Dendritic cell treated with granulocyte-macrophage colony-stimulating factor and Interleukin-4, amounts not matched to agents 40 ng/mL and 50 ng/mL, for 4 days (primary cell): ENCODE measurements around the gene AFF3.

Experiments used
- H3K27ac Mint-ChIP-seq: one replicate; pipeline ENCODE4 v1.8.0; 2022; ENCODE audit warnings: mild to moderate bottlenecking, mixed read lengths
- H3K27me3 Mint-ChIP-seq: one replicate; pipeline ENCODE4 v1.8.0; 2022; ENCODE audit warnings: mild to moderate bottlenecking, mixed read lengths
- H3K36me3 Mint-ChIP-seq: one replicate; pipeline ENCODE4 v1.8.0; 2022; ENCODE audit warnings: low read depth, mixed read lengths
- H3K4me1 Mint-ChIP-seq: one replicate; pipeline ENCODE4 v1.8.0; 2022; ENCODE audit warnings: low read depth, mixed read lengths
- H3K4me3 Mint-ChIP-seq: one replicate; pipeline ENCODE4 v1.8.0; 2022; ENCODE audit warnings: mild to moderate bottlenecking, moderate library complexity, mixed read lengths
- H3K9me3 Mint-ChIP-seq: one replicate; pipeline ENCODE4 v1.8.0; 2022; ENCODE audit warnings: mixed read lengths
- intact Hi-C: fragments of 100-400 bp; cut with micrococcal nuclease; formaldehyde crosslinking; loops from one replicate; pipeline ENCODE4 v1.15.0; 2022

The AFF3 gene

DNA sequence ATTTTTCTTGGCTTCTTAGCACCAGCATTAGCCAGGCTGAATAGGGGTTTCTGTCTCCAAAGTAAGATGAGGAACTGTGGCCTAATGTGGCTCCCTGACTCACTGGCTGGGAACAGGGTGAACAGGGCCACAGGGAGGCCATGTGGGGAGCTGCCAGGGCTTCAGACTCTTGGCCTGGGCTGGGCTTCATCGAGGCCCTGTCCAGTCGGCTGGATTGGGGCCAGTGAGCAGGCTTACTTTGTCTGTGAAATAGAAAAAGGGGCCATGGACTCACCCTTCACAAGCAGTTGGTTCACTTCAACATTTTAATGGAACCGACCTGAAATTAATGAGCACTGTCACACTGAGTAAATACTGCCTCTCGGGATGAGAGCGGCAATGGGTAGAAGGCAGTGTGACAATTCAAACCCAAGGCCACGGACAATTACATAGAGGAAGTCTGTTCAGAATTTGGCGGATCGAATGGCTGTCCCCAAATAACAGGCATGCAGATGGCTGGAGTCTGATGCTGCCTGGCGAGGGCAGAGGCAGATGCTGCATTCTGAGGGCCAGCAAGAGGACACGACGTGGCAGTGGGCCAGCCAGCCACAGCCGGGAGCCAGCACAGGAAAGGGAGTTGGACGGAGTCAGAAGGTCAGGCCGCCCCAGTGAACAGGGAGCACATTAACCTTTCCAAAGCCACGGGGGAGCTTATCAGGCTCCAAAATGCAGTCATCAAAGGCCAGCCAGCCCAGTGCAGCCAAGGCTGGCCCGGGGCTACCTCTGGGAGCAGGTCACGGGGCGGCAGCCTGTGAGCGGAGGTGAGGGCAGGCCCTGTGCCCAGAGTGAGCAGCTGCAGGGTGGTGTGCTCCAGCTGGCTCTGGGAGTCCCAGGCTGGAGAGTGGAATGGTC lies 506.0 kb downstream of the AFF3 start:
- Mint-ChIP-seq H3K4me1 (no peaks in the 10 kb centered on the region), H3K36me3 (peaks cover 15% of the 10 kb centered on the region), H3K27ac (no peak overlapping the region), H3K9me3 (peaks cover 21% of the 10 kb centered on the region), H3K27me3 (no peaks in the 10 kb centered on the region), H3K4me3 (no peak overlapping the region)
- intact Hi-C loops = no loop called here

DNA sequence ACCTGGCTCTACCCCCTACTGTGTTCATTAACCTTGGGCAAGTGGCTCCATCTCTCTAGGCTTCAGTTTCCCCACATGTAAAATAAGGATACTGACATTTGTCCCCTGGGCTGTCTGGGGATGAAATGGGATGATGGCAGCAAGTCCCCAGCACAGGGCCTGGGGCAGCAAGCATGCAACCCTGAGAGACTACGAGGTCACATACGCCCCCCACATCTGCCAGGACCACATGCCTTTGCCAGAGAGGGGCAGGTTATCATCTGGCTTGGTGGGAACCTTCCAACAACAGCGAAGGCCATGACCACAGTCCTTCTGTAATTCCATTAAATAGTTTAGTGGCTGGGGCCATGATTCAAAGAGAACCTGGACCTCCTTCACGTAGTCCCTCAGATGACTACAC lies 506.7 kb downstream of the AFF3 start:
- H3K4me1 Mint-ChIP-seq = no peaks in the 10 kb centered on the region
- H3K9me3 Mint-ChIP-seq = peaks cover 21% of the 10 kb centered on the region
- H3K36me3 Mint-ChIP-seq = peaks cover 15% of the 10 kb centered on the region
- intact Hi-C loops = no loop called here
- H3K27me3 Mint-ChIP-seq = no peaks in the 10 kb centered on the region
- H3K27ac Mint-ChIP-seq = no peak overlapping the region
- no peak overlapping the region for H3K4me3 Mint-ChIP-seq

DNA sequence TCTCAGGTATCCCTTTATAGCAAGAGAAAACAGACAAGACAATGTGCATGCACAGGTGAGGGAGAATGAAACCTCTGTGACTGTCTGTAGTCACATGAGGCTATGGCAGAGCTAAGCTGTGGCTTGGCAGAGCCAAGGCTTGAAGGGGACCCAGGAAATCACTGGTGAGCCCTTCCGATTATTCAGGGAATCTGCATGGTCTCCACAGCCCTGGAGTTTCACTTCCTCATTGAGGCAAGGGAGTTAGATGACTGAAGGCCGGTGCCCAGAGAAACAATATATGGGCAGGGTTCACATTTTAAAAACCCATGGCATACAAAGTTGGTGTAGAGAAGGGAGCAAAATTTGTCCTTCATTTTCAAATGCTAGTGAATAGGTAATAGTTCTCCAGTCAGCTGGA lies 508.2 kb downstream of the AFF3 start:
- peaks cover 15% of the 10 kb centered on the region for H3K36me3 Mint-ChIP-seq
- no peaks in the 10 kb centered on the region for H3K27me3 Mint-ChIP-seq
- H3K9me3 Mint-ChIP-seq = peaks cover 21% of the 10 kb centered on the region
- H3K4me1 Mint-ChIP-seq = no peaks in the 10 kb centered on the region
- H3K27ac Mint-ChIP-seq = no peak overlapping the region
- H3K4me3 Mint-ChIP-seq = no peak overlapping the region
- intact Hi-C loops = no loop called here

DNA sequence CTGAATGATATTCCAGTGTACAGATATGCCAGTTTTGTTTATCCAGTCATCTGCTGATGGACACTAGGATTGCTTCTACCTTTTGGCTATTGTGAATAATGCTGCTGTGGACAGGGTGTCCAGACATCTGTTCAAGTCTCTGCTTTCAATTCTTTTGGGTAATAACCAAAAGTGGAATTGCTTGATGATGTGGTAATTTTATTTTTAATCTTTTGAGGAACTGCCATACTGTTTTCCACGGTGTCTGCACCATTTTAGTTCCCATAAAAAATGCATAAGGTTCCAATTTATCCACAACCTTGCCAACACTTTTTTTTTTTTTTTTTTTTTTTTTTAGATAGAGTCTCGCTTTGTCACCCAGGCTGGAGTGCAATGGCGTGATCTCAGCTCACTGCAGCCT lies 510.7 kb downstream of the AFF3 start:
- no peak overlapping the region for H3K4me3 Mint-ChIP-seq
- H3K27ac Mint-ChIP-seq = no peak overlapping the region
- H3K9me3 Mint-ChIP-seq = peaks cover 21% of the 10 kb centered on the region
- intact Hi-C loops = no loop called here
- no peaks in the 10 kb centered on the region for H3K4me1 Mint-ChIP-seq
- H3K36me3 Mint-ChIP-seq = peaks cover 15% of the 10 kb centered on the region
- no peaks in the 10 kb centered on the region for H3K27me3 Mint-ChIP-seq

DNA sequence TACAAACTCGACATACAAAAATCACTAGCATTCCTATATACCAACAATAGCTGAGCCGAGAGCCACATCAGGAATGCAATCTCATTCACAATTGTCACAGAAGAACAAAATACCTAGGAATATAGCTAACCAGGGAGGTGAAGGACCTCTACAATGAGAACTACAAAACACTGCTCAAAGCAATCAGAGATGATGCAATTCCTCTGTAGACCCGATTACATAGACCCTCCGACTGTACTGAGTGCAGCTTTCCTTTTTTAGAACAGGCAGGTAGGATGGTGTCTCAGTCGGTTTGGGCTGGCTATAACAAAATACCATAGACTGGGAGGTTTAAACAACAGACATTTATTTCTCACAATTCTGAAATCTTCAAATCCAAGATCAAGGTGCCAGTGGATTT lies 513.1 kb downstream of the AFF3 start:
- intact Hi-C loops = no loop called here
- no peaks in the 10 kb centered on the region for H3K27me3 Mint-ChIP-seq
- H3K36me3 Mint-ChIP-seq = peaks cover 15% of the 10 kb centered on the region
- H3K4me3 Mint-ChIP-seq = no peak overlapping the region
- no peaks in the 10 kb centered on the region for H3K4me1 Mint-ChIP-seq
- peaks cover 21% of the 10 kb centered on the region for H3K9me3 Mint-ChIP-seq
- no peak overlapping the region for H3K27ac Mint-ChIP-seq

DNA sequence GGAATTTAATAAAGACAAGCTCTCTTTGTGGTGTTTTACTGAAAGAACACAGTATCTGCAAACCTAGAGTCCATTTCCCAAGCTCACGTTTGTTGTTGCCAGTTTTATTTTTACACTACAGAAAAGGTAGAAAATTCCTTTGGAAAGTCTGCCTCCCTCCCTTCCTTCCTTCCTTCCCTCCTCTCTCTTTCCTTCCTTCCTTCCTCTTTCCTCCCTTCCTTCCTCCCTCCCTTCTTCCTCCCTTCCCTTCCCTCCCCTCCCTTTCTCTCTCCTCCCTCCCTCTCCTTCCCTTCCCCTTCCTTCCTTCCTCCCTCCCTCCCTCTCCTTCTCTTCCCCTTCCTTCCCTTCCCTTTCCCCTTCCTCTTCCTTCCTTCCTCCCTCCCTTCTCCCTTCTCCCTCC lies 516.2 kb downstream of the AFF3 start:
- H3K9me3 Mint-ChIP-seq = no peaks in the 10 kb centered on the region
- H3K27ac Mint-ChIP-seq = no peak overlapping the region
- H3K4me1 Mint-ChIP-seq = no peaks in the 10 kb centered on the region
- H3K27me3 Mint-ChIP-seq = no peaks in the 10 kb centered on the region
- intact Hi-C loops = no loop called here
- no peaks in the 10 kb centered on the region for H3K36me3 Mint-ChIP-seq
- no peak overlapping the region for H3K4me3 Mint-ChIP-seq

DNA sequence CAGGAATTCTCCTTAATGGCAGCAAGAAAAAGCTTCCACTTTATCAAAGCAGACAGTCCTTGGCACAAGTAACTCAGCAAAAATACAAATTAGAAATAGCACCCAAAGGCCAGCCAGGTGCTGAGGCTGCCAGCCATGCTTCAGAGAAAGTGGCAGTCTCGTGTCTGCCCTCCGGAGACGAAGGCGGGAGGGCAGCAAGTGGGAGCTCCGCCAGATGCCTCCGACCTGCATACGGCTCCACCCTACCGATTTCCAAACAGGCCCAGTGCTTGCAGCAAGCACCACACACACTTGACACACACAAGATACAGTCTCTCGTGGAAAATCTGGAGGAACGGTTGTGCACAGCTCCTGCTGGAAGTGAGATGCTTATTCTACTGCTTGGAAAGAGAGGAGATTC lies 517.7 kb downstream of the AFF3 start:
- no peak overlapping the region for H3K27ac Mint-ChIP-seq
- H3K27me3 Mint-ChIP-seq = no peaks in the 10 kb centered on the region
- H3K36me3 Mint-ChIP-seq = no peaks in the 10 kb centered on the region
- no peaks in the 10 kb centered on the region for H3K4me1 Mint-ChIP-seq
- intact Hi-C loops = no loop called here
- H3K4me3 Mint-ChIP-seq = no peak overlapping the region
- H3K9me3 Mint-ChIP-seq = no peaks in the 10 kb centered on the region

DNA sequence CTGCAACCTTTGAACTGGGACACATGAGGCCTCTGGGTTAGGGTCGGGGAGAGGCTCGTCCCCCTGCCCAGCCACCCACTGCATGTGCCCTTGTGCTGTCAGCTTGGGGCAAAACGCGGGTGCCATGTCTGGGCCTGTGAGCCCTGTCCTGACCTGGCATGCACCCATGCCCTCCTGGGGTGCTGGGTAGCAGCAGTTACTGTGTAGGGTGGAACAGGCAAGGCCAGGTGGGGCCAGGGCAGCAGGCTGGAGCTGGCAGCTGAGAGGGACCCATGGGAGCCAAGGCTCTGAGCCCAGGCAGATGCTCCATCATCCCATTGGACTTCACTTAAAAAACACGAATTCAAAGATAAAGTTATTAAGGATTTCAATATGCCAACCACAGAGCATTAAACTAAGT lies 518.8 kb downstream of the AFF3 start:
- Mint-ChIP-seq H3K4me1 (peaks cover 3% of the 10 kb centered on the region), H3K36me3 (no peaks in the 10 kb centered on the region), H3K9me3 (no peaks in the 10 kb centered on the region), H3K27me3 (no peaks in the 10 kb centered on the region), H3K4me3 (no peak overlapping the region), H3K27ac (no peak overlapping the region)
- intact Hi-C loops = no loop called here

DNA sequence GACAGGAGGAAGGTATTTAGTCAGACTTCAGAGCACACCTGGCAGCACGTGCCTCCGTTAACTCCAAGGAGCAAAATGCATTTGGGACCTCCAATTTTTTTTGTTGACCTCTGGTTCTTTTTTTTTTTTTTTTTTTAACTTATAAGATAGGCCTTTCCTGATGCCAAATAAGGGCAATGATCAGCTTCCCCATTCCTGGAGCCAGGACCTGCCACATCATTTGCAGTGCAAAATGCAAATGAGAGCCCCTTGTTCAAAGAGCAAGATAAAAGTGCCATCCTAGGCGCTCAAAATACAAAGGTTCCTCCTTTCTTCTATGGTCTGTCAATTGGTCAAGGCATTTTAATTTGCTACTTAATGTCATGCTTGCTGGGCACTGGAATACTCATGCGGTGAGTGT lies 519.4 kb downstream of the AFF3 start:
- intact Hi-C loops = no loop called here
- Mint-ChIP-seq H3K27me3 (no peaks in the 10 kb centered on the region), H3K4me3 (no peak overlapping the region), H3K9me3 (no peaks in the 10 kb centered on the region), H3K27ac (no peak overlapping the region), H3K4me1 (peaks cover 5% of the 10 kb centered on the region), H3K36me3 (no peaks in the 10 kb centered on the region)

DNA sequence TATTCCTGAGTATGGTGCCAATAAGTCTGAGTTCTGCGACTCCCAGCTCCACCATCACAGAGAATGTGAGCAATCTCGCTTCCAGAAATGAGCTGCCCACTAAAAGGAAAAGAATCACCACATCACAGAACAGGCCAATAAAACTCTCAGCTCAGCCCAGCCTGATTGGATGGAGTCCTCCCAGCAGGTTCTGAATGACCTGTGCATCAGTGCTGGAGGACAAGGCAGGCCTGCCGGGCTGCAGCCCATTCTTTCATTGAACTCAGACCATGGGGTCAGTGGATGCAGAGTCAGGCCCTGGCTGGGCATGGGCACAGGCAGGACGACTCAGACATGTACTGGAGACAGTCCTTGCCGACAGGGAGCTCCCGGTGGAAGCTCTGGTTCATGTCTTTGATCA lies 519.9 kb downstream of the AFF3 start:
- H3K27me3 Mint-ChIP-seq = no peaks in the 10 kb centered on the region
- H3K4me3 Mint-ChIP-seq = no peak overlapping the region
- H3K9me3 Mint-ChIP-seq = no peaks in the 10 kb centered on the region
- no peak overlapping the region for H3K27ac Mint-ChIP-seq
- H3K4me1 Mint-ChIP-seq = peaks cover 5% of the 10 kb centered on the region
- no peaks in the 10 kb centered on the region for H3K36me3 Mint-ChIP-seq
- intact Hi-C loops = no loop called here

DNA sequence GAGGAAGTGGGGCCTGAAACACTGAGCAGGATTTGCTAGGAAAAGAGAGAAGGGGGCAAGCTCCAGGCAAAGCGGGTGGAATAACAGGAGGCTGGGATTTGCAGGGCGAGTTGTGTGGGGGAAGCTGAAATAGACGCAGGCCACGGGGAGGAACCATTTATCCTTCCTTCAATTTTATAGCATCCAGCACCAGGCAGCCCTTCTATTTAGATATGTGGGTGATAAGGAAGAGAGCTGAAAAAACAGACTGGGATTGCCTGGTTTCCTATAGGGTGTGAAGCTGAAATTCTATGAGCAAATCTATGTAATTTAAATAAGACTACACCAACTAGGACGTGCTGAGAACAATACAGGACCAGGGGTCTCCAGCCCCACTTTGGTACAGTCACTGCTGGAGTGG lies 520.6 kb downstream of the AFF3 start:
- Mint-ChIP-seq H3K27me3 (no peaks in the 10 kb centered on the region), H3K36me3 (no peaks in the 10 kb centered on the region), H3K27ac (no peak overlapping the region), H3K9me3 (no peaks in the 10 kb centered on the region), H3K4me3 (no peak overlapping the region), H3K4me1 (peaks cover 5% of the 10 kb centered on the region)
- intact Hi-C loops = no loop called here

DNA sequence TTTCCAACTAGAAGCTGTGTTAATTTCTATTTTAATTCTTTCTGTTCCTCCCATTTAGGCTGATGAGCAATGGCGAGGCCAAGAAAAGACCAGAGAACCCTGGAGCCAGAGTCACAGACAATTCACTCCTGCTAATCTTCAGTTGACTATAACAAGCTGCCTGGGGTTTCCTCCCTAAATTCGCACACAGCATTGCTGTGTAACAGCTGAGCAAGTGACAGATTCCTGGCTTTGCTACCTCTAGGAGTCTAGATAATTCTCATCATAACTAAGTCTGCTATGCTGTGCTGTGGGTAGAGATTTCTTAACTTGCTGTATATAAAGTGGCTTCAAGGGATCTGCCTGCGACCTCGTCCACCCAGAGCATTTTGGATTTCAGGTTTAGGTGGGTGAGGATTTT lies 521.3 kb downstream of the AFF3 start:
- intact Hi-C loops = no loop called here
- H3K27ac Mint-ChIP-seq = no peak overlapping the region

DNA sequence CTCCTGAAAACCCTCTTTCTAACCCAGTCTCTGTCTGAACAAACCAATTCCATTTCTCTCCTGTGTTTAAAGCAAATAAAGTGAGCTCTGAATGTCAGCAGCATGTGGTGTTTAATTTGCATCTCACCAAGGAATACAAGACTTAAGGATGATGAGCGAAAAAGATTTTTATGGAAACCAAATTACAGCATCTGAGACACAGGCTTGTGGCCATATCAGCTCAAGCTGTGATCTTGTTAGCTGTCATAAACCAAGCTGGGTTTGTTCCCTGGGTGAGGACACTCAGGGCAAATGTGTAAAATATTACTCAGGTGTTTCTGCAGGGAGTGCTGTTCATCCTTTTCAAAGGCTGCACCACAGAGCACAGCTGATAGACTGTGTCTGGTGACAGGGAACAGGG lies 523.2 kb downstream of the AFF3 start:
- H3K27ac Mint-ChIP-seq = no peak overlapping the region
- no peaks in the 10 kb centered on the region for H3K36me3 Mint-ChIP-seq
- no peaks in the 10 kb centered on the region for H3K9me3 Mint-ChIP-seq
- intact Hi-C loops = no loop called here
- no peaks in the 10 kb centered on the region for H3K27me3 Mint-ChIP-seq
- no peak overlapping the region for H3K4me3 Mint-ChIP-seq
- H3K4me1 Mint-ChIP-seq = peaks cover 5% of the 10 kb centered on the region

More for the DNA sequence above, 521.3 kb downstream of the AFF3 start:
- no peaks in the 10 kb centered on the region for H3K27me3 Mint-ChIP-seq
- peaks cover 5% of the 10 kb centered on the region for H3K4me1 Mint-ChIP-seq
- no peak overlapping the region for H3K4me3 Mint-ChIP-seq
- H3K36me3 Mint-ChIP-seq = no peaks in the 10 kb centered on the region
- H3K9me3 Mint-ChIP-seq = no peaks in the 10 kb centered on the region

DNA sequence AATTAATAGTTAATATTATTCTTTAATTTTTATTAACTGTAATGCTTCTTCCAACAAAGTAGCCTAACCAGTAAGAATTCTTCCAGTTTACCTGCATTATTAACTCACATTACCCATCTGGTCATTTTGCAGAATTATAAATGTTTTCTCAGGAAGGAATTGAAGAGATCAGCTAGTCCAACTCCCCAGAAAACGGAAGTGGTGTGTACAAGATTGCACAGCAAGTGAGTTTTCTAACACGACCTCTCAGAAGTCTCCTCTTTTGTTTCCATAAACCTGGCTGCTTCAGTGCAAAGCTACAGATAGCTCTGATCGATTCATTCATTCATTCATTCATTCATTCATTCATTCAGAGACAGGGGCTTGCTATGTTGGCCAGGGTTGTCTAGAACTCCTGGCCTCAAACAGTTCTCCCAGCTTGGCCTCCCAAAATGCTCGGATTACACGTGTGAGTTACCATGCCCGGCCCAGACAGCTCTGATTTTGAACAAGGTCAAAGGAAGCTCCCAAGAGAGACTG lies 523.8 kb downstream of the AFF3 start:
- Mint-ChIP-seq H3K36me3 (no peaks in the 10 kb centered on the region), H3K27ac (no peak overlapping the region), H3K27me3 (no peaks in the 10 kb centered on the region), H3K4me1 (peaks cover 5% of the 10 kb centered on the region), H3K9me3 (no peaks in the 10 kb centered on the region), H3K4me3 (no peak overlapping the region)
- intact Hi-C loops = no loop called here

DNA sequence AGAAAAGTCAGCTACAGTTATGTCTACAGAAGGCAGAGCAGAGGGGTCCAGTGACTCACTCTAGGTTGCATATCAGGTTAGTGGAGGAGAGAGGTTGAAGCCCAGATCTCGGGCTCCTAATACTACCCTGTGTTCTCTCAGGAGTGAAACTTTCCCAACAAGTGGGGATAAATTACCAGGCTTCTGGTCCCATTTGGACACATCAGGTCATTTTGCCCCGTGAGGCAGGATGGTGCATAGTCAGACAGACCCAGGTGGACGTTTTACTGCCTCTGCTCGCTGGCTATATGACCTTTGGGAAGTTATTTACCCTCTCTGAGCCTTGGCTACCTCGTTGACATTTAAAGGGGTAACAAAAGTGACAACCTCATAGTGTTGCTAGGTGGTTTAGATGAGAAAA lies 524.6 kb downstream of the AFF3 start:
- no peak overlapping the region for H3K27ac Mint-ChIP-seq
- no peaks in the 10 kb centered on the region for H3K27me3 Mint-ChIP-seq
- H3K9me3 Mint-ChIP-seq = no peaks in the 10 kb centered on the region
- H3K36me3 Mint-ChIP-seq = no peaks in the 10 kb centered on the region
- H3K4me1 Mint-ChIP-seq = peaks cover 5% of the 10 kb centered on the region
- intact Hi-C loops = no loop called here
- no peak overlapping the region for H3K4me3 Mint-ChIP-seq
